Left renal cortex interstitium (tissue), 4 donors: Measurements from ENCODE around the gene EVI5. TPM values are rescaled to one million over a fixed set of nuclear protein-coding genes. Genes with fewer than 3 reads are reported as not detected.
"Not testable (repeated sequence)": the region's sequence is repeated elsewhere in the genome, so short reads cannot be mapped to it uniquely, and the experiment has no call there.

Source experiments
- DNase-seq, 4 donors: peaks; one replicate each; pipeline ENCODE4 v3.0.0-alpha.2; 2013; ENCODE audit warnings: low read depth in 4 of 4, low spot score in 2 of 4, missing footprints in 1 of 4
- polyA plus RNA-seq, 4 donors: library from polyadenylated mRNA; unstranded; fragments of 120-200 nt; gene quantifications; one replicate each; pipeline ENCODE4 v1.2.1, GENCODE V29; 2013; ENCODE audit not compliant: insufficient read length in 4 of 4

Gene EVI5
- polyA plus RNA-seq, 4 donors = 16.4 to 21.7 (median 18.7) TPM

GRCh38 chr1:92754000-92754718 is 30.7 kb downstream of the EVI5 start:
- no peak for DNase-seq

GRCh38 chr1:92752719-92753118 is 32.2 kb downstream of the EVI5 start:
- no peak for DNase-seq

- DNase-seq = no peak
Measured at GRCh38 chr1:92749024-92749634, 35.8 kb downstream of the EVI5 start.

GRCh38 chr1:92748138-92748537 is 36.8 kb downstream of the EVI5 start:
- DNase-seq = no peak

GRCh38 chr1:92747735-92748134 is 37.2 kb downstream of the EVI5 start:
- no peak for DNase-seq

GRCh38 chr1:92746255-92746654 is 38.7 kb downstream of the EVI5 start:
- DNase-seq = not testable (repeated sequence)

- no peak for DNase-seq
Measured at GRCh38 chr1:92743221-92743620, 41.7 kb downstream of the EVI5 start.

- no peak for DNase-seq
Measured at GRCh38 chr1:92739669-92740524, 45.0 kb downstream of the EVI5 start.

- DNase-seq = no peak
Measured at GRCh38 chr1:92736395-92736794, 48.5 kb downstream of the EVI5 start.

- DNase-seq = no peak
Measured at GRCh38 chr1:92730476-92730875, 54.4 kb downstream of the EVI5 start.

- no peak for DNase-seq
Measured at GRCh38 chr1:92728697-92729096, 56.2 kb downstream of the EVI5 start.

- DNase-seq = not testable (repeated sequence)
Measured at GRCh38 chr1:92723713-92724112, 61.2 kb downstream of the EVI5 start.

- DNase-seq = no peak
Measured at GRCh38 chr1:92721886-92722285, 63.0 kb downstream of the EVI5 start.

- not testable (repeated sequence) for DNase-seq
Measured at GRCh38 chr1:92721157-92721556, 63.8 kb downstream of the EVI5 start.

GRCh38 chr1:92715476-92715951 is 69.4 kb downstream of the EVI5 start:
- not testable (repeated sequence) for DNase-seq

GRCh38 chr1:92713939-92714338 is 71.0 kb downstream of the EVI5 start:
- DNase-seq = no peak

GRCh38 chr1:92711473-92712165 is 73.3 kb downstream of the EVI5 start:
- no peak for DNase-seq

- no peak for DNase-seq
Measured at GRCh38 chr1:92709738-92710137, 75.2 kb downstream of the EVI5 start.

GRCh38 chr1:92708368-92708950 is 76.4 kb downstream of the EVI5 start:
- DNase-seq = no peak

- no peak for DNase-seq
Measured at GRCh38 chr1:92707709-92708108, 77.2 kb downstream of the EVI5 start.
